ENCODE data around the gene IFNGR2.
"Not testable (repeated sequence)": the region's sequence is repeated elsewhere in the genome, so short reads cannot be mapped to it uniquely, and the experiment has no call there.

Gene IFNGR2, protein sequence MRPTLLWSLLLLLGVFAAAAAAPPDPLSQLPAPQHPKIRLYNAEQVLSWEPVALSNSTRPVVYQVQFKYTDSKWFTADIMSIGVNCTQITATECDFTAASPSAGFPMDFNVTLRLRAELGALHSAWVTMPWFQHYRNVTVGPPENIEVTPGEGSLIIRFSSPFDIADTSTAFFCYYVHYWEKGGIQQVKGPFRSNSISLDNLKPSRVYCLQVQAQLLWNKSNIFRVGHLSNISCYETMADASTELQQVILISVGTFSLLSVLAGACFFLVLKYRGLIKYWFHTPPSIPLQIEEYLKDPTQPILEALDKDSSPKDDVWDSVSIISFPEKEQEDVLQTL

DNA sequence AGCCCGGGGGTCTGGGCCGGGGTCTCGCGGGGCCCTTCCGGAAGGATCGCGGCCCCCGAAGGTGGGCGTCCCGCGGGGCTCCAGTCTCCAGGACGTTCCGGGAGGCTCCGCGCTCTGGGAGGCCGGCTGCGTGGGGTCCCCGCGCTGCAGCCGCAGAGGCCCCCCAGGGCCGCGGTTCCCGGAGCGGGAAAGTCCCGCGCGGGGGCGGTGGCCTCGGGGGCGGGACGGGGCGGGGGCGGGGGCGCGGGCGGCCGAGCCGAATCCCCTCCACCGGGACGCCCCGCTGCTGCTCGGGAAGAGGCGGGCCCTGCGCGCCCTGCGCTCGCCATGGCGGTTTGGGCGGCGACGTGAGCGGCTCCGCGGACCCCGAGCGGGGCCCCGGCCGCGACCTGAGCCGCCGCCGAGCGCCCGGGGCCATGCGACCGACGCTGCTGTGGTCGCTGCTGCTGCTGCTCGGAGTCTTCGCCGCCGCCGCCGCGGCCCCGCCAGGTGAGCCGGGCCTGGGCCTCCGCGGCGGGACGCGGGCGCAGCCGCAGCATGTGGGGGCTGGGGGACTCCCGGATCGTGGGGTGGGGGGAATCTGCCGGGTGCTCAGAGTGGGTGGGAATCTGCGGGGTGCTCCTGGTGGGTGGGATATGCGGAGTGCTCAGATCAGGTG, at the start of gene IFNGR2:
IFNGR2 (plus strand) TSS at position 286 of the 658 bp plus-strand sequence; CDS start at position 417, 131 bp downstream.
- DNase-seq (ENCODE audit: low read depth): no peak

DNA sequence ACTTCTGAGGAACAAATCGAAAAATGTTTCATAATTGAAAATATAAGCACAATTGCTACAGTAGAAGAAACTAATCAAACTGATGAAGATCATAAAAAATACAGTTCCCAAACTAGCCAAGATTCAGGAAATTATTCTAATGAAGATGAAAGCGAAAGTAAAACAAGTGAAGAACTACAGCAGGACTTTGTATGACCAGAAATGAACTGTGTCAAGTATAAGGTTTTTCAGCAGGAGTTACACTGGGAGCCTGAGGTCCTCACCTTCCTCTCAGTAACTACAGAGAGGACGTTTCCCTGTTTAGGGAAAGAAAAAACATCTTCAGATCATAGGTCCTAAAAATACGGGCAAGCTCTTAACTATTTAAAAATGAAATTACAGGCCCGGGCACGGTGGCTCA, 47.9 kb upstream of the IFNGR2 start:
- DNase-seq (ENCODE audit: low read depth): no peak

DNA sequence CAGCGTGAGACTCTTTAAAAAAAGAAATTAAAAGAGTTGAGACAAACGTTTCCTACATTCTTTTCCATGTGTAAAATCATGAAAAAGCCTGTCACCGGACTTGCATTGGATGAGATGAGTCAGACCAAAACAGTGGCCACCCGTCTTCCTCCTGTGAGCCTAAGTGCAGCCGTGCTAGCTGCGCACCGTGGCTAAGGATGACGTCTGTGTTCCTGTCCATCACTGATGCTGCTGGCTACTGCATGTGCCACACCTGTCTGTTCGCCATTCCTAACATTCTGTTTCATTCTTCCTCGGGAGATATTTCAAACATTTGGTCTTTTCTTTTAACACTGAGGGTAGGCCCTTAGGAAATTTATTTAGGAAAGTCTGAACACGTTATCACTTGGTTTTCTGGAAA, 47.2 kb upstream of the IFNGR2 start:
- DNase-seq (ENCODE audit: low read depth): no peak

GRCh38 chr21:33357177-33357576, 46.0 kb upstream of the IFNGR2 start:
- DNase-seq (ENCODE audit: low read depth): no peak

DNA sequence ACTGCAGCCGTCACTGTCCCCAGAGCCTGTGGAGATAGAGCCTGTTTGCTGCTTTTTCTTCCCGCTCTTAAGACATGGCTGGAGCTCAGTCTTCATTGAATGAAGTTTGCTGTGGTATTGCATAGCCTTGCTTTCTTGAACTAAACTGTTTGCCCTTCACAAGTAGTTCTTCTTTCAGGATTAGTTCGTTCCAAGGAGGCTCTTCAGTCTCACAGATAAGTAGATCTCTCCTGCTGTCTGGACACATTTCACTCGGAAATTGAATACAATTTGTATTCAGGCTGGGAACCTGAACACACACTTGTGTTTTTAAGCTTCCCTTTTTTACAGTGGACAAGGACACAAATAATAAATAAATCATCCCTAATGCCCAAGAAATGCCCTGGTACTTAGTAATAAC, 43.8 kb upstream of the IFNGR2 start:
- DNase-seq (ENCODE audit: low read depth): no peak

DNA sequence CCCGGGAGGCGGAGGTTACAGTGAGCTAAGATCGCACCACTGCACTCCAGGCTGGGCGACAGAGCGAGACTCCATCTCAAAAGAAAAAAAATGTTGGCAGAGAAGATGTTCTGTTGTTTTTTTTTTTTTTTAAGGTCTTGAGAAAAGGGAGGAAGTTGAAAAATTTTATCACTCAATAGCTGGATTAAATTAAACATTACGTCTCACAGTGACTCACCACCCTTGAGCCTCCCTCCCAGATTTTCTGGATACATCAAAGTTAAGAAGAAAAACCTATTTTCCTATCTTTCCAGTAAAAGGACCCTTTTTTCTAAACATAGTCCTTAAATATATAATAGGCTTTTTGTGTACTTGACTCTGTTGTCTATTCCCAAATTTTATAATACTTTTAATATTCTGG, 42.9 kb upstream of the IFNGR2 start:
- DNase-seq (ENCODE audit: low read depth): no peak

DNA sequence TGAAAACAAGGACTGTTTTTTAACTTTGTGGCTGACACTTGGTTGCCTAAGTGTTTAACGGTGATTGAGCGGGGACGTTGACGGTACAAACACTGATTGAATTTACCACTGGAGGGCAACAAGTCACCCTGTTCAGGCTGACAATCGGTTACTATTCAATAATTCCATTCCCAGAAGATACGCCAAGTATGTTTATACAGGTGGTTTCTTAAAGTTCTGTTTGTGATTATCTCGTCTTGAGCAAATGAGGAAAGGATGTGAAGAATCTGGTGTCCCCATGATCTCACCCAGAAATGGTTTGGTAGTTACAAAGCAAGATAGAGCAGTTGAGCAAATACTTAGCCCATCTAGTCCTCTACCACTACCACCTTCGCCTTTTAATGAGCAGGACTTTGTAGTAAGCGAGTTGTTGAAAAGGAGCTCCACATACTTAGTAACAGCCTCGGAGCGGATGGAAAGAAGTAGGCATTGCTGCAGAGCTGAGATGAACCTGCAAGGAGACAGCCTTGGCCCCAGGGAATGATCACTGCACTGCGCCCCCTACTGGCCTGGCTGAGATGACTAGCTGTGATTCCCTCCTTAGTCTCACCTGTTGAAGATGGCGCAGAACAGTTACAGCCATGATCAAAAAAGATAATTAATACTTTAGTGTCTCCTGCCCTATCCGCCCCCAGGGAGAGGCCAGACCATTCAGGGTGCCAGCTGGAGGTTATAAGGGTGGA, 42.2 kb upstream of the IFNGR2 start:
- DNase-seq (ENCODE audit: low read depth): peak; percentile 83

DNA sequence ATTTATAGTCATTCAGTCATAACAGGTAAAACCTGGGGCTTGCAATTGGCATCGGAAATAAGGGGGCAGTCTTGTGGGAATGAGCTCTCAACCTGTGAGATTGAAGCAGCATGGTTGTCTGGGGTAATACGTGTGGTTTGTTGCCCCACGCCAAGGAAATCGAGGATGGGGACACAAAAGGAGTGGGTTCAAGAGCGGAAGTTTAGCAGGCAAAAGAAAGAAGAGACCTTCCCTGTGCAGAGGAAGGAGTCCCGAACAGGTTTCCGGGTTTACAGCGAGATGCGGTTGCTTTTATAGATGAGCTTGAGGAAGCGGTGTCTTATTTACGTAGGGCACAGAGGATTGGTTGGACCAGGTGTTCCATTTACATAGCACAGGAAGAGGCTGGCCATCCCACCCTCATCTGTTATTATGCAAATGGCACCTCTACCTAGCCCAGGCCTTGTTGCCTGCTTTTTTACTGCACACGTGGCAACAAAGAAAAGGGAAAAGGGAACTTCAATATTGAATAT, 41.1 kb upstream of the IFNGR2 start:
- DNase-seq (ENCODE audit: low read depth): peak; percentile 39

- DNase-seq (ENCODE audit: low read depth): not testable (repeated sequence)
These were observed 39.2 kb upstream of the IFNGR2 start for GRCh38 chr21:33363911-33364609.

- DNase-seq (ENCODE audit: low read depth): no peak
These were observed 38.4 kb upstream of the IFNGR2 start for GRCh38 chr21:33364830-33365229.

- DNase-seq (ENCODE audit: low read depth): no peak
These were observed 35.8 kb upstream of the IFNGR2 start for GRCh38 chr21:33367309-33367973.

DNA sequence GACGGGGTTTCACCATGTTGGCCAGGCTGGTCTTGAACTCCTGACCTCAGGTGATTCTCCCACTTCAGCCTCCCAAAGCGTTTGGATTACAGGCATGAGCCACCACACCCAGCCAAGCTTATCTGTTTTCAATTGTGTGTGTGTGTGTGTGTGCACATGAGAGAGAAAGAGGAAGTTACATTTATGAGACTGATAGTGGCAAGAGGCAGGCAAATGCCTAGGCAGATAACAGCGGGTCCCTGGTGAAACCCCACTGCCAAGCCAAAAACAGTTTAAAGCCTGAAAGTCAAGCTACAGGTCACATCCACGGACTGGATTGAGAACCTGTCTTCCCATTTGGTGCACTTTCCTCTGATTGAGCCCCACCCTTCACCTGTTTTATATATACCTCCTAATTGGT, 35.1 kb upstream of the IFNGR2 start:
- DNase-seq (ENCODE audit: low read depth): no peak

DNA sequence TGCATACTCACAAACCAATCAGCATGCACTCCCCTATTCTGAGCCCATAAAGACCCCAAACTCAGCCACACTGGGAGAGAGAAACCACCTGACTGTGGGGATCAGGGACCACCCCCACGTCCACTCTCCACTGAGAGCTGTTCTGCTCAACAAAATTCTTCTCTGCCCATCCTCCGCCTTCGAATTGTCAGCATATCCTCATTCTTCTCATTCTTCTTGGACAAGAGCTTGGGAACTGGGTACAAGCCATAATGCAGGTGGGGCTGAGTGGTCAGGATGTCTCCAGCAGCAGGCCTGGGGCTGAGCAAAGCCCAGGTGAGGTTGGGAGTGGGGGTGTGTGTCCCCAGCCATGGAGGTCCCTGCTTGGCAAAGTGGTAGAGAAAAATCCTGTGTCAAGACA, 34.6 kb upstream of the IFNGR2 start:
- DNase-seq (ENCODE audit: low read depth): no peak

DNA sequence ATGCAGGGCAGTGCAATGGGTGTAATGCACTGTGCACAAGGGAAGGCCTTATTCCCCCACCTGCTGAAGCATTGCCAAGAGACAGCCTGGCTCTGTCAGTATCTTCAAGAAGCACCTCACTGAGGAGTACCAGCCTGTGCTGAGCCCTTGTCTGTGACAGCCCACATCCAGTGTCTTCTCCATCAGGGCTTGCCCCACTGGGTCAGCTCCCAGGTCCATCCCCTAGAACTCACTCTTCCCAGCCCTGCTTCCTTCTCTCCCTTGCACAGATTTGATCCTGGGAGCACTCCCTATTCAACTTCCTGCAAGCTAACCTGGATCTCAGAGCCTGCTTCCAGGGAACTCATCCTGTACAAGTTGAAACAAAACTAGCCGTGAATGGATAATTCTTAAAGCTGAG, 33.6 kb upstream of the IFNGR2 start:
- no peak for DNase-seq (ENCODE audit: low read depth)

- DNase-seq (ENCODE audit: low read depth): no peak
These were observed 32.9 kb upstream of the IFNGR2 start for GRCh38 chr21:33370305-33370704.

DNA sequence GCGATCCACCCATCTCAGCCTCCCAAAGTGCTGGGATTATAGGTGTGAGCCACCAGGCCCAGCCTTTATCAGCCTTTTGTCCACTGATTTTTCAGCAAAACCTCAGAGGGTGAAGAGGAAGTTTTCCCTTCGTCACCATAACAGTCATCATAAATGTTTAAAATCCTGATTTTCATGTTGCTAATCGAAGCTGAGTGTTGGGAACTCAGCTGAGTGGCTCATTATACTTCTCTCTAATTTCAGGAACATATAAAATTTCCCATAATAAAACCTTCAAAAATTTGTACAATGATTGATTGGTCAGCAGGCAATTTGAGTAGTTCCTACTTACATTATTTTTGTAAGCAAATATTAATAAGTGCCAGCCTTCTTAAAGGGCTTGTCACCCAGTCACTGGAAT, 31.8 kb upstream of the IFNGR2 start:
- DNase-seq (ENCODE audit: low read depth): no peak

DNA sequence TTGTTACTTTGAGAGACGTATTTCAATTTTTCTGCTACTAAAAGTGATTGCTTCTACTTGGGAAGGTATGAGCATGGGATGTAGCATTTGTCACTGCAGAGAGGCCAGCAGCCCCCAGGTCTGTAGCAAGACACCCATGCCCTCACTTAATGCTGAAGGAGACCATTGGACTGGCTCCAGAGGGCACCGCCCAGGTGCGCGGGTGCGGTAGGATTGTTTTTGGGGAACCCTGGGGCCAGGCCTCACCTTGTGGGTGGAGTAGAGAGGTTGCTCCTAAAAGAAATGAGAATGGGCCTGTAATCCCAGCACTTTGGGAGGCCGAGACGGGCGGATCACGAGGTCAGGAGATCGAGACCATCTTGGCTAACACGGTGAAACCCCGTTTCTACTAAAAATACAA, 30.6 kb upstream of the IFNGR2 start:
- DNase-seq (ENCODE audit: low read depth): no peak

- no peak for DNase-seq (ENCODE audit: low read depth)
These were observed 29.8 kb upstream of the IFNGR2 start for GRCh38 chr21:33373451-33373850.

DNA sequence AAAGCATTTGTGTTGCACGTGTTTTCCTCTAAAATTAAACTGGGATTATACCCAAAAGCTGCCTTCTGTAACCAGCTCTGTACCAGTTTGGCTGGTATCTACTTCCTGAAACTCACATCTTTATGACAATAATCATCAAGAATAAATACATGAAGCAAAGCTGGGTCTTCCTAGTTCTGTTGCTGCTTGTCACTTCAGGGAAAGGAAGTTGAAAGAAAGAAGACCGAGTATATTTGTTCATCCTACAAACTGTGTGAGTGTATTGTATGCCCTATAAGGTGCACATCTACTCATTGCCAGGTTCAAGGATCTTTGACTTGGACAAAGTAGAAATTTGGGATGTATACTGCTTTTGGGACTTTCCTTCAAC, 29.1 kb upstream of the IFNGR2 start:
- DNase-seq (ENCODE audit: low read depth): no peak

- no peak for DNase-seq (ENCODE audit: low read depth)
These were observed 28.6 kb upstream of the IFNGR2 start for GRCh38 chr21:33374450-33375096.

GRCh38 chr21:33375101-33375644, 28.0 kb upstream of the IFNGR2 start:
- no peak for DNase-seq (ENCODE audit: low read depth)

Measured in activated gamma-delta T cell treated with anti-CD3 and anti-CD28 coated beads, Interleukin-2, amount 50 U/mL, for 16 hours (primary cell).